K562 (cell line): ENCODE data around the gene MPRIP. TPM values are rescaled to one million over a fixed set of nuclear protein-coding genes. Genes with fewer than 3 reads are reported as not detected.

Source experiments
- ATAC-seq: fragments of 200-7000 bp; cut with Tn5 transposase; 3 replicates; pipeline ENCODE4 v1.9.1; 2020; ENCODE audit warnings: moderate library complexity
- BruUV-seq: library from RNA; stranded (reverse); fragments of 400-500 nt; replicated peaks from 2 replicates; lab custom pipeline; 2021; lab: Mats Ljungman, UMichigan
- CTCF ChIA-PET: fragments of 300-600 bp; formaldehyde crosslinking; extraction: SDS; loops from one replicate; lab custom pipeline; 2021; ENCODE audit warnings: low intra/inter-chr PET ratio; lab: Yijun Ruan, JAX
- POLR2A ChIA-PET: fragments of 300-600, 350-650 bp; sonication (Branson Sonifier 250); formaldehyde crosslinking; extraction: SDS; loops from one replicate; lab custom pipeline; 2021; ENCODE audit warnings: antibody characterized with exemption, inconsistent platforms; lab: Yijun Ruan, JAX
- DNase-seq, 4 experiments: peaks; one replicate each; pipeline versions ENCODE4 v3.0.0 to v3.0.0-alpha.2; 2011 to 2018; ENCODE audit warnings: low spot score in 3 of 4, mixed read lengths in 3 of 4; ENCODE audit errors: extremely low read depth in 1 of 4
- FAIRE-seq: peaks from 2 replicates; lab custom pipeline; 2011; peaks lifted over from hg19 to GRCh38; lab: Jason Lieb, UNC
- H2AFZ ChIP-seq: 2 replicates; pipeline ENCODE4 v1.6.0; 2011; ENCODE audit warnings: low read depth, low read length, control low read depth, inconsistent platforms
- H3K27ac ChIP-seq: fragments of 200-600 bp; 3 replicates; pipeline ENCODE4 v1.8.0; 2011; ENCODE audit warnings: low read depth, mild to moderate bottlenecking, control low read depth, inconsistent platforms, low read length, moderate library complexity, mixed read lengths; ENCODE audit errors: extremely low read depth
- H3K27me3 ChIP-seq, 2 experiments: fragments of 300-600 bp in 1 of 2; 2 replicates in 1 of 2; 3 replicates in 1 of 2; pipeline versions ENCODE4 v1.6.0 to v1.8.0; 2011; ENCODE audit warnings: inconsistent platforms in 2 of 2, low read length in 2 of 2, mild to moderate bottlenecking in 1 of 2, mixed read lengths in 1 of 2, moderate library complexity in 1 of 2; ENCODE audit not compliant: control insufficient read depth in 2 of 2, insufficient read depth in 2 of 2
- H3K36me3 ChIP-seq: fragments of 300-600 bp; 3 replicates; pipeline ENCODE4 v1.8.0; 2011; ENCODE audit warnings: mild to moderate bottlenecking, low read length, inconsistent platforms; ENCODE audit not compliant: control insufficient read depth, insufficient read depth
- H3K4me1 ChIP-seq, 2 experiments: fragments of 200-600 bp in 1 of 2; replicated peaks in 1 of 2; 2 replicates in 1 of 2; 3 replicates in 1 of 2; pipeline versions ENCODE4 v1.5.1 to v1.8.0; 2011; ENCODE audit warnings: inconsistent platforms in 2 of 2, low read length in 2 of 2, mild to moderate bottlenecking in 1 of 2, mixed read lengths in 1 of 2, moderate library complexity in 1 of 2; ENCODE audit not compliant: control insufficient read depth in 2 of 2, insufficient read depth in 2 of 2
- H3K4me2 ChIP-seq: 2 replicates; pipeline ENCODE4 v1.6.1; 2011; ENCODE audit warnings: low read length, control low read depth, inconsistent platforms, mixed read lengths; ENCODE audit not compliant: insufficient read depth
- H3K4me3 ChIP-seq: fragments of 200-600 bp; sonication (generic), shearing (Covaris generic); 2 replicates; pipeline ENCODE4 v1.5.1; 2016; ENCODE audit warnings: control low read depth, inconsistent platforms
- H3K79me2 ChIP-seq: fragments of 200-600 bp; 3 replicates; pipeline ENCODE4 v1.8.0; 2011; ENCODE audit warnings: low read length, inconsistent platforms; ENCODE audit not compliant: control insufficient read depth, insufficient read depth
- H3K9ac ChIP-seq, 2 experiments: 2 replicates each; pipeline versions ENCODE4 v1.6.0 to v1.6.1; 2011; ENCODE audit warnings: low read depth in 2 of 2, low read length in 2 of 2, control low read depth in 1 of 2, inconsistent platforms in 1 of 2, mild to moderate bottlenecking in 1 of 2, mixed read lengths in 1 of 2; ENCODE audit not compliant: insufficient read depth in 1 of 2
- H3K9me1 ChIP-seq: one replicate; pipeline ENCODE4 v1.6.0; 2011; ENCODE audit warnings: inconsistent platforms, mild to moderate bottlenecking, low read length, moderate library complexity; ENCODE audit not compliant: control insufficient read depth, insufficient read depth
- H3K9me3 ChIP-seq: replicated peaks from 2 replicates; pipeline ENCODE4 v1.5.1; 2011; ENCODE audit warnings: low read depth, low read length, inconsistent platforms; ENCODE audit not compliant: control insufficient read depth, insufficient read depth
- H4K20me1 ChIP-seq: replicated peaks from 2 replicates; pipeline ENCODE4 v1.6.1; 2011; ENCODE audit warnings: low read length, inconsistent platforms, mixed read lengths; ENCODE audit not compliant: control insufficient read depth, insufficient read depth
- CLOCK ChIP-seq: fragments of 250-450 bp; sonication (Bioruptor Pico); IDR thresholded peaks from 2 replicates; pipeline ENCODE4 v1.4.0; 2020; ENCODE audit warnings: mild to moderate bottlenecking, moderate library complexity, borderline replicate concordance
- HOXB6 ChIP-seq: fragments of 250-450 bp; sonication (Bioruptor Pico); IDR thresholded peaks from 2 replicates; pipeline ENCODE4 v1.5.1; 2022; ENCODE audit warnings: mild to moderate bottlenecking, borderline replicate concordance
- SFPQ ChIP-seq: fragments of 200-400 bp; formaldehyde crosslinking; IDR thresholded peaks from 2 replicates; pipeline ENCODE4 v1.6.1; 2017; ENCODE audit warnings: mild to moderate bottlenecking, low read depth, low read length, moderate library complexity
- U2AF2 ChIP-seq: fragments of 200-400 bp; formaldehyde crosslinking; optimal IDR thresholded peaks from 2 replicates; pipeline ENCODE3; 2017; ENCODE audit warnings: low read depth, mild to moderate bottlenecking, low read length
- WGBS: fragments of 100-300 bp; shearing (Covaris generic); methylation state at CpG from one replicate; pipeline ENCODE4 v1.1.6; 2016; ENCODE audit warnings: low coverage, mixed read lengths; ENCODE audit not compliant: insufficient coverage; ENCODE audit errors: missing lambda C conversion rate; 5-methylcytosine and 5-hydroxymethylcytosine counted together
- in situ Hi-C: fragments of 300-500 bp; cut with MboI; formaldehyde crosslinking; loops from 4 replicates; pipeline ENCODE4 v1.15.0; 2018; ENCODE audit warnings: inconsistent platforms, mixed read lengths
- intact Hi-C: fragments of 100-400 bp; cut with micrococcal nuclease; formaldehyde crosslinking; loops from 2 replicates; pipeline ENCODE4 v1.14.2; 2022
- polyA plus RNA-seq, 8 experiments: library from polyadenylated mRNA; depleted of rRNA in 4 of 8; stranded (reverse) in 5 of 8; unstranded in 3 of 8; fragments of >200 nt; fragmentation: Nextera tagmentation in 2 of 8; fragmentation: Illumina TruSeq in 1 of 8; extraction: Ambion mirVana in 2 of 8; extraction: Trizol in 1 of 8; gene quantifications; 2 replicates each; pipeline versions ENCODE4 v1.2.1 to v1.2.3, GENCODE V29; 2011 to 2014; ENCODE audit warnings: inconsistent platforms in 1 of 8, missing spikeins in 1 of 8
- total RNA-seq, 7 experiments: library from RNA; depleted of rRNA in 6 of 7; stranded (reverse); fragments of >200 nt in 6 of 7; fragmentation: Illumina TruSeq in 2 of 7; extraction: Trizol in 2 of 7; gene quantifications; 2 replicates each; pipeline versions ENCODE4 v1.2.1 to v1.2.3, GENCODE V29; 2011 to 2021; ENCODE audit warnings: low replicate concordance in 1 of 7

Gene MPRIP
- total and polyA plus RNA-seq, 9 of the 15 experiments (the other 6 are each of a cell fraction or from before 2014, with no cell fraction given): 10.0 to 72.6 (median 30.1) TPM

- H3K4me3 ChIP-seq: no peak overlapping the region
- H3K27me3 ChIP-seq: no peaks in the 10 kb centered on the region
- peaks cover 2% of the 10 kb centered on the region in 2 experiments; a peak in 2 of 5 replicates for H3K4me1 ChIP-seq
- in situ Hi-C loops: no loop called here
- peaks cover 16% of the 10 kb centered on the region for H3K79me2 ChIP-seq
- ChIA-PET CTCF (no interaction called here), POLR2A (no interaction called here)
- peaks cover 4% of the 10 kb centered on the region; the same call in 1 of the 2 replicates for H4K20me1 ChIP-seq
- H2AFZ ChIP-seq: no peak overlapping the region
- no peak overlapping the region for H3K9ac ChIP-seq
- intact Hi-C loops: no loop called here
- H3K27ac ChIP-seq: no peak overlapping the region
- H3K36me3 ChIP-seq: no peaks in the 10 kb centered on the region
- no peak for TF ChIP-seq U2AF2
- TF ChIP-seq SFPQ: no peak
- no peak for TF ChIP-seq CLOCK (CRISPR knock-in tag)
- no peak for TF ChIP-seq HOXB6
- ATAC-seq (no peak), FAIRE-seq (no peak), DNase-seq (no peak)
- no peak overlapping the region for H3K4me2 ChIP-seq
- no peaks in the 10 kb centered on the region for H3K9me1 ChIP-seq
- H3K9me3 ChIP-seq: no peaks in the 10 kb centered on the region; the same call in 1 of the 2 replicates
- 100% methylated on average over 2 of the region's 2 CpGs for WGBS
- no TSS peak for BruUV-seq
These were observed 23.8 kb downstream of the MPRIP start for GRCh38 chr17:17066021-17066420.
